Activated naive CD4-positive, alpha-beta T cell treated with anti-CD3 and anti-CD28 coated beads, Interleukin-2, amount 50 U/mL, for 24 hours (primary cell): ENCODE measurements around the gene SCAMP2.

Source experiments
- H3K27ac Mint-ChIP-seq: one replicate; pipeline ENCODE4 v1.8.0; 2021; ENCODE audit warnings: mild to moderate bottlenecking, mixed read lengths
- H3K27me3 Mint-ChIP-seq: one replicate; pipeline ENCODE4 v1.8.0; 2021; ENCODE audit warnings: mixed read lengths
- H3K36me3 Mint-ChIP-seq: one replicate; pipeline ENCODE4 v1.8.0; 2021; ENCODE audit warnings: mixed read lengths
- H3K4me1 Mint-ChIP-seq: one replicate; pipeline ENCODE4 v1.8.0; 2021; ENCODE audit warnings: mixed read lengths
- H3K4me3 Mint-ChIP-seq: one replicate; pipeline ENCODE4 v1.8.0; 2021; ENCODE audit warnings: mild to moderate bottlenecking, mixed read lengths
- H3K9me3 Mint-ChIP-seq: one replicate; pipeline ENCODE4 v1.8.0; 2021; ENCODE audit warnings: mixed read lengths

The SCAMP2 gene

GRCh38 chr15:74839526-74840395 lies 33.4 kb downstream of the SCAMP2 start:
- Mint-ChIP-seq H3K9me3 (no peaks in the 10 kb centered on the region), H3K4me1 (peaks cover 38% of the 10 kb centered on the region), H3K4me3 (no peak overlapping the region), H3K27ac (no peak overlapping the region), H3K27me3 (no peaks in the 10 kb centered on the region), H3K36me3 (no peaks in the 10 kb centered on the region)

GRCh38 chr15:74838746-74839525 lies 34.2 kb downstream of the SCAMP2 start:
- H3K4me1 Mint-ChIP-seq: peaks cover 30% of the 10 kb centered on the region
- H3K4me3 Mint-ChIP-seq: no peak overlapping the region
- no peaks in the 10 kb centered on the region for H3K27me3 Mint-ChIP-seq
- no peak overlapping the region for H3K27ac Mint-ChIP-seq
- no peaks in the 10 kb centered on the region for H3K9me3 Mint-ChIP-seq
- no peaks in the 10 kb centered on the region for H3K36me3 Mint-ChIP-seq

- H3K36me3 Mint-ChIP-seq: no peaks in the 10 kb centered on the region
Measured at GRCh38 chr15:74838137-74838516, 35.0 kb downstream of the SCAMP2 start.

DNA sequence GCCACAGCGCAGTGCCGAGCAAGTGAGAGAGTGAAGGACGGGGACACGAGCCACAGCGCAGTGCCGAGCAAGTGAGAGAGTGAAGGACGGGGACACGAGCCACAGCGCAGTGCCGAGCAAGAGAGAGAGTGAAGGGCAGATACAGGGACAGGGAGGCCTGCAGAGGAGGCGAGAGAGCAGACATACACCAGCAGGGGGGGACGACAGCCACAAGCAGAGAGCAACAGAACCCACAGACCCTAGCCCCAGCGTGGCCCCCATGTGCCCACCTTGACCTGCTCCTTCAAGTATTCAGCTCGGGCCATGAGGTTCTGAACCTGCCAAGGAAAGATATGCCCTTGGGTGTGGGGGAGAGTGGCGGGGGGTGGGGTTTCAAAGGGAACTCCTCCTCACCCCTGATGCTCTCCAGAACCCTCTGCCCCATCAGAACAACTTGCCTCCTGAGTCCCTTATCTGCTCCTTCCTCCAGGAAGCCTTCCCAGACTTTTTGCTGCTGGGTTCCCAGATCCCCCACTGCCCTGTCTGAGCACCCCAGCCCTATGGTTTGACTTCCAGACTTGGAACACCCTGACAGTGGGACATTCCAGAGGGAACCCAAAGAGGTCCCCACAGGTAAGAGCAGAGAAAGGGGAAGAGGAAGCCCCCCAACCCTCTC lies 35.6 kb downstream of the SCAMP2 start:
- Mint-ChIP-seq H3K9me3 (no peaks in the 10 kb centered on the region), H3K4me1 (peaks cover 25% of the 10 kb centered on the region), H3K27ac (no peak overlapping the region), H3K27me3 (no peaks in the 10 kb centered on the region), H3K36me3 (no peaks in the 10 kb centered on the region), H3K4me3 (no peak overlapping the region)

More at GRCh38 chr15:74838137-74838516, 35.0 kb downstream of the SCAMP2 start:
- Mint-ChIP-seq H3K27me3 (no peaks in the 10 kb centered on the region), H3K27ac (no peak overlapping the region), H3K9me3 (no peaks in the 10 kb centered on the region), H3K4me3 (no peak overlapping the region), H3K4me1 (peaks cover 26% of the 10 kb centered on the region)

GRCh38 chr15:74836846-74837245 lies 36.3 kb downstream of the SCAMP2 start:
- Mint-ChIP-seq H3K9me3 (no peaks in the 10 kb centered on the region), H3K27ac (no peak overlapping the region), H3K36me3 (no peaks in the 10 kb centered on the region), H3K4me1 (peaks cover 18% of the 10 kb centered on the region), H3K4me3 (no peak overlapping the region), H3K27me3 (no peaks in the 10 kb centered on the region)

DNA sequence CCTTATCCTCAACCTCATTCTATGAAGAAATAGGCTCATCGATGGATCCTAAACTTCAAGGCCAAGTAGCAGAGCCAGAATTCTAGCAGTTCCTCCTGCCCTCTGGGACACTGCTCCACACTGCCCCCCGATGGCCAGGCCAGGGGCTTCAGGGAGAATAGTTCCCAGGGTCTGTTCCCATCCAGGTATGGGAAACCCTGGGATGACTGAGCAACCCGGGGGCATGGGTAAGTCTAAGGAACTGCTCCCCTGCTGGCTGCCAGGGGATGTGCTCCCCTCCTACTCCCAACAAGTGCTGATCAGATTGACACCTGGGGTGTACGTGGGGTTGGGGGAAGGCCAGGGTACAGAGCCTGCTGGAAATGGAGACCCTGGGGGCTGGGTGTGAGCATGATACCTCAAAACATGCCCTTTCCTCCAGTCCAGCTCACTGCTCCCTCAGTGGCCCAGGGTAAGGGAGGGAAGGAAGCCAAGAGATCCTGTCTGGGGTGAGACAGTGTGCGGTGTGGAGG lies 37.8 kb downstream of the SCAMP2 start:
- Mint-ChIP-seq H3K27ac (no peak overlapping the region), H3K4me1 (peaks cover 7% of the 10 kb centered on the region), H3K36me3 (no peaks in the 10 kb centered on the region), H3K27me3 (no peaks in the 10 kb centered on the region), H3K9me3 (no peaks in the 10 kb centered on the region), H3K4me3 (no peak overlapping the region)

DNA sequence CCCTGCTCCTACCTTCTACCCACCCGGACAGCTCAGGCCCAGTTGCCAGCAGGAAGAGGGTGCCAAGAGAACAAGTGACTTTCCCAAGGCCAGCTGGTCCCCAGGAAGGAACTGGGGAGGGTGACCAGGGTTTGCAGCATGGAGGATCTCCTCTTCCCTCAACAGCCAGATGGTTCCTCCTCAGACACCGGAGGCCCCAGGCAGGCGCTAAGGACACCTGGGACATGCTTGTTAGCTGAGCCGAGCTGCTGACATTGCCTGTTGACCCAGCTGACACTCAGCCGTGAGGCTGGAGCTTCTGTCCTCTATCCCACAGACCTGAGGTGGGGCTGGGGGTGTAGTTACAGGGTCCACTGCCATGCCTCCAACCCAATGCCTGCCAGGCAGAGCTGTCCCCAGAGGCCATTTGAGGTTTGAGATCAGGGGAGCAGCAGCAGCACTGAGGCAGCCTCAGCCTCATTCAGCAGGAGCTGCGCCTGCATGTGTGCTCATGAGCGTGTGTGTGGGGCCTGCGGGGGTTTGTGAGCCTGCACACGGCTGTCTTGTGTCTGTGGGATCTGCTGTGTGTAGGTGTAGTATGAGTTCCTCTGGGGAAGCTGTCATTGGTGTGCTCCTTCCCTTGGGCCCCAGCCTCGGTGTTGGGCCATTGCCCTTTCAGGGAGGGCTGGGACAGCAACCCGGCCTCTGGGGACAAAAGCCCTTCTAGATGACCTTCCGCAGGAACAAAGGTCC lies 39.6 kb downstream of the SCAMP2 start:
- no peak overlapping the region for H3K27ac Mint-ChIP-seq

DNA sequence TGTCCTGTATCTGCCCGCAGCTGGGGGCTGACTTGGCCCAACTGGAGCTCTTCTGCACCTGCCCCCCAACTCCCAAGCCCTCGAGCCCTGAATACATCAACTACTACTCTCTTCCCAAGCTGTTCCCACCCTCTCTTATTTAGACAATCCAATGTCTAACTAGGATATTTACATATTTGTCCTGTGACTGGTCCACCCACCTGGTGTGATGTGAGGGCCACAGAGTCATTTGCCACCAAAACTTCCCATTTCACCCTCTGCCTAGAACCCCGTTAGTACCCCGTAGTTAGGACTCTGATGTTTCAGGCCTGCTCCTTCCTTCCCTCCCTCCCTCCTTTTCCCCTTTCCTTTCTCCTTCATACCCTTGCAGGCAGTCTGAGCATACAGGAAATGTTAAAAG lies 40.3 kb downstream of the SCAMP2 start:
- Mint-ChIP-seq H3K4me3 (no peak overlapping the region), H3K27me3 (peaks cover 5% of the 10 kb centered on the region), H3K36me3 (no peaks in the 10 kb centered on the region), H3K9me3 (no peaks in the 10 kb centered on the region), H3K4me1 (peaks cover 7% of the 10 kb centered on the region), H3K27ac (no peak overlapping the region)

More for the DNA sequence above, 39.6 kb downstream of the SCAMP2 start:
- H3K4me3 Mint-ChIP-seq: no peak overlapping the region
- H3K27me3 Mint-ChIP-seq: peaks cover 3% of the 10 kb centered on the region
- peaks cover 7% of the 10 kb centered on the region for H3K4me1 Mint-ChIP-seq
- H3K9me3 Mint-ChIP-seq: no peaks in the 10 kb centered on the region
- no peaks in the 10 kb centered on the region for H3K36me3 Mint-ChIP-seq

DNA sequence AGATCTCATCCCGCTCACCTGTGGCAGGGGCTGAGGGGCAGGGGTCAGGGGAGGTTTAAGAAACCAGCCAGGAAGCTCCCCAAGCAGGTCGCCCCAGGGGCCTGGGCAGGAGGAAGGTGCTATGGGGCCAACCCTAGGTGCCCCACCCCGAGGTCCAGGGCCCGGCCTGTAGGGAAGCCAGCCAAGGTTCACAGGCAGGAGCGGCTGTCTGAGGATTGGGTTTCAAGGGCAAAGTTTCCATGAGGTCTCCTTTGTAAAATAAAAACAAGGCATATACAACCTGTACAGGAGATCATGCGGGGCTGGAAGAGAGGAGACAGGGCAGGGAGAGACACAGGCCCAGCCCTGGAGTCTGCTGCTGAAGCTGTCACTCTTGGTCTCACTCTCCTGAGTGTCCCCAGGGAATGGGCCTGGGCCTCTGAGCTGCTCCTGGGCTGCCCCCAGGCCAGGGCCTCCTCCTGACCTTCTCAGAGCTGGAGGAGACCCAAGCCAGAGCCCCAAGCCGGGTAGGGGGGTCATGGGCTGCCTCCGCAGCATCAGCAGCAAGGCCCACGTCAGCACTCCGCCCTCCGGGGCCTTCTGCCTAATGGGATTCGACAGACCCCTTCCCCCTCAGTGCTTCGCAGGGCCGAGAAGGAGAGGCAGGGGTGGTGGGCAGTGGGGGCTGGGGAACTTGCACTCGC lies 41.2 kb downstream of the SCAMP2 start:
- H3K27ac Mint-ChIP-seq: no peak overlapping the region

DNA sequence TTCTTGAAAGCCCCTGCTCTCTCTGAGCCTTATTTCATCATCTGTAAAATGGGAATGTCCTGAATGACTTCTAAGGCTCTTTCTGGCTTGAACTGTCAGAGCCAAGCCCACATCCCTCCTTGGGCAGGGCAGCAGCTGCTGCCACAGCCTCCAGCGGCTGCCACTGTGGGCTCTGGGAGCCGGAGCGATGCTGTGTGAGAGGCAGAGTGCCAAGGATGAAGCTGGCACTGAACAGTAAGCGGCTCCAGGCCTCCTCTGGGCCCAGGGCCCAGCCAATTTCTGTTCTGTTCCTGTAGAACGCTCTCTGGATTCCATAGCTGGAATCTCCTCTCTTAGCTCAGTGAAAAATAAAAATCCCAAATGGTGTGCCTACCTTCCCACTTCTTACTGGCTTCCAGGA lies 42.3 kb downstream of the SCAMP2 start:
- H3K27me3 Mint-ChIP-seq: peaks cover 10% of the 10 kb centered on the region
- no peaks in the 10 kb centered on the region for H3K36me3 Mint-ChIP-seq
- peaks cover 12% of the 10 kb centered on the region for H3K4me1 Mint-ChIP-seq
- H3K4me3 Mint-ChIP-seq: no peak overlapping the region
- H3K9me3 Mint-ChIP-seq: no peaks in the 10 kb centered on the region
- H3K27ac Mint-ChIP-seq: no peak overlapping the region

More for the DNA sequence above, 41.2 kb downstream of the SCAMP2 start:
- Mint-ChIP-seq H3K36me3 (no peaks in the 10 kb centered on the region), H3K4me1 (peaks cover 10% of the 10 kb centered on the region), H3K4me3 (no peak overlapping the region), H3K9me3 (no peaks in the 10 kb centered on the region), H3K27me3 (peaks cover 8% of the 10 kb centered on the region)

- Mint-ChIP-seq H3K4me1 (peaks cover 6% of the 10 kb centered on the region), H3K27ac (no peak overlapping the region), H3K4me3 (no peak overlapping the region), H3K9me3 (no peaks in the 10 kb centered on the region), H3K36me3 (no peaks in the 10 kb centered on the region), H3K27me3 (peaks cover 10% of the 10 kb centered on the region)
Measured at GRCh38 chr15:74829991-74830390, 43.2 kb downstream of the SCAMP2 start.

- H3K4me1 Mint-ChIP-seq: peaks cover 4% of the 10 kb centered on the region
Measured at GRCh38 chr15:74829486-74829885, 43.7 kb downstream of the SCAMP2 start.

DNA sequence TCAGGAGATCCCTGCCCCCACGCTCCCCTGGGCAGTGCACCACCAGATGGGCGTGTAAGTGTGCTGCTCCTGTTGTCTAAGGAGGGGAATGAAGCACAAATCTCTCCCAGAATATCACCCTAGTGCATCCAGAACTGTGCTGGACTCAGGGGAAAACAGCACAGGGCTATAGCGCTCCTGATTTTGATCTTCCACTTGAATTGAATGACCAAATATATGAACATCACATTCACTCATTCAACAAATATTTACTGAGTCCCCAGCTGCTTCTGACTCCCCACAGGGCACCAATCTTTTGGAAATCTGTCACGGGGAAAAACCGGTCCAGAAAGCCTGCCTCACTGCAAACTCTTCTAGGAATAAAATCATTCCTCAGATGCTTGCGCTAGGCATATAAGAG lies 44.3 kb downstream of the SCAMP2 start:
- H3K9me3 Mint-ChIP-seq: no peaks in the 10 kb centered on the region
- H3K36me3 Mint-ChIP-seq: no peaks in the 10 kb centered on the region
- peaks cover 10% of the 10 kb centered on the region for H3K27me3 Mint-ChIP-seq
- peaks cover 4% of the 10 kb centered on the region for H3K4me1 Mint-ChIP-seq
- H3K4me3 Mint-ChIP-seq: no peak overlapping the region
- H3K27ac Mint-ChIP-seq: no peak overlapping the region

More at GRCh38 chr15:74829486-74829885, 43.7 kb downstream of the SCAMP2 start:
- Mint-ChIP-seq H3K27me3 (peaks cover 10% of the 10 kb centered on the region), H3K36me3 (no peaks in the 10 kb centered on the region), H3K4me3 (no peak overlapping the region), H3K27ac (no peak overlapping the region), H3K9me3 (no peaks in the 10 kb centered on the region)

DNA sequence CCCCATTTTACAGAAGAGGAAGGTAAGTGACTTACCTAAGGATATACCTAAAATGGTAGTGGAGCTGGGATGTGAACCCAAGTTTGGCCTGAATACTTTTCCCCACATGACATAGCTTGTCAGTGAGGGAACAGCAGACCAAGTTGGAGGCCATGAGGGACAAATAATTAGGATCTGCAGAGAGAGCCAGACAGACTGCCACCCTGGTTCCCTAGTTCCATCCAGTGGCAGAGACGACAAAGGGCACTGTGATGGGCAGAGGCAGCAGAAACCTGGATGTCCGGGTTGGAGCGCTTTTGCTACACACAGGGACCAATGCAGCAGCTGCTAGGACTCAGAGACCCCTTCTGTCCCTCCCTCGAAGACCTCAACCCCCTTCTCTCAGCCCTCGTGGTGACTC lies 45.6 kb downstream of the SCAMP2 start:
- Mint-ChIP-seq H3K4me1 (peaks cover 4% of the 10 kb centered on the region), H3K9me3 (no peaks in the 10 kb centered on the region), H3K27me3 (peaks cover 10% of the 10 kb centered on the region), H3K36me3 (no peaks in the 10 kb centered on the region), H3K4me3 (no peak overlapping the region), H3K27ac (no peak overlapping the region)
